HG03097 (cell line): Measurements from ENCODE around the gene ZNF594.
A peak's percentile ranks its signal among the peaks of the same experiment; 100 is the strongest.
"Not testable (repeated sequence)": the region's sequence is repeated elsewhere in the genome, so short reads cannot be mapped to it uniquely, and the experiment has no call there.

Source experiments
- ATAC-seq: cut with Tn5 transposase; IDR thresholded peaks from one replicate; pipeline ENCODE4 v1.9.1; 2021; ENCODE audit not compliant: unreplicated experiment, low FRiP score

ZNF594 gene

DNA sequence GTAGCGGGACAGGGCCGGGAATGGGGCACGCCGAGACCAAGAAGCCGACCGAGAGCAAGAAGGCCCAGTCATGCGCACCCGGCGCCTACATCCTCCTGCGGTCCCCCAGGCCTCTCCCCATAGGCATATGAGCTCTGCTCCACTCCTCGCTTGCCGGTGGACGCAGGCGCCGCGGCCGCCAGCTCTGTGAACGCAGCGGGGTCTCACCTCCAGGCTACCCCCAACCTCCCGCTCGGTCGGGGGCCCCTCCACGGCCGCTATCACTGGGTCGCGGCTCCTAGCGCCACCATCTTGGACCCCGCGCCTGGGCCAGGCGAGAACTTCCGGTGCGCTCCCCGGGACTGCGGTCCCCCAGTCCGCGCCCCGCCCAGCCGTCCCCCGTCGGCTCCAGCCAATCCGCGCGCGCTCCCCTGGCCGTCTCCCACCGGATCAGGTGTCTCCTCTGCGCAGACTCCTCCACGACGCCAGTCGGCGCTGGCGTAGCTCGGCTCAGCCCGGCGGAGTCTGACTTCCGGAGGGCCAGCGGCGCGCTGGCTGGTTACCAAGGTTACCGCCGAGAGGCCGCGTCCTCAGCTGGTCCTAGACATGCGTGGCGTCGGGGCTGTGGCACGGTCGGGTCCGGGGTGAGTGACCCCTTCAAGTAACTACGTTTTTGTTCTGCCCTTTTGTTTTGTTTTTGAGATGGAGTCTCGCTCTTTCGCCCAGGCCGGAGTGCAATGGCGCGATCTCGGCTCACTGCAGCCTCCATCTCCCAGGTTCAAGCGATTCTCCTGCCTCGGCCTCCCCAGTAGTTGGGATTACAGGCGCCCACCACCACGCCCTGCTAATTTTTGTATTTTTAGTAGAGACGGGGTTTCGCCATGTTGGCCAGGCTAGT is at the start of gene ZNF594:
Gene ZNF594, minus strand, starts transcription at position 328 of the 877 bp plus-strand sequence. CDS start 7,612 bp downstream, outside the sequence.
- peak; percentile 98 for ATAC-seq

DNA sequence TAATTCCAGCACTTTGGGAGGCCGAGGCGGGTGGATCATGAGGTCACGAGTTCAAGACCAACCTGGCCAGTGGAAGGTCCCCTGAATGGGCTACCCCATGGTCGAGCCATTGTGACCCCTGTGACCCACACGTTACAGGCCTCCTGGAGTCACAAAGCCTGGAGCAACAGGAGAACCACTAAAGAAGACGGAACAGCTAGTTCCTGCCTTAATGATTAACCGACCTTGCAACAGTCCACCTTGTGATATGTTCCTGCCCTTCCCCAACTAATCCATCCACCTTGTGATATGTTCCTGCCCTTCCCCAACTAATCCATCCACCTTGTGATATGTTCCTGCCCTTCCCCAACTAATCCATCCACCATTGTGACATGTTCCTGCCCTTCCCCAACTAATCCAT is 48.1 kb upstream of the ZNF594 start:
- not testable (repeated sequence) for ATAC-seq

- no peak for ATAC-seq
Measured at GRCh38 chr17:5238333-5238732, 46.7 kb upstream of the ZNF594 start.

DNA sequence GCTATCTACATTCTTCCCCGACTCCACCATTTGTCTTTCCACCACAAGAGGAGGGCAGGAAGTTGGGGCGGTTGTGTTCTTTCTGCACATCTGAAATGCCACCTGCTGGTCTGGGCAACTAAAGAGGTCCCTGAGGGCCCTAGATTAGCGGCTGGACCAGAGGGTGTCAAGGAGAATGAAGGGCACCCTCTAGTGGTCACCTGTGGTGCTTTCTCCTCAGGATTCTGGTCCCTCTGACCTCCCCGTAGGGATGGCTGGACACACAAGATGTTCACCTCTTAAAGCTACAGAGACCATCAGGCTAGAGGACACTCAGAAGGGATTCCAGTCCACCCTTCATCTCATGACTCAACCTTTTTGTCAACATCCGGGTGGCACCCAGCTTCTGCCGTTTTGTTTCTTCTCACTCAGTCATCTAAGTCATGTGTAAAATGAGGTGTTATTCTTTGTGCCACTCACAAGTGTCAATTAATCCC is 45.9 kb upstream of the ZNF594 start:
- peak; percentile 42 for ATAC-seq

GRCh38 chr17:5236938-5237540 is 45.4 kb upstream of the ZNF594 start:
- no peak for ATAC-seq

- no peak for ATAC-seq
Measured at GRCh38 chr17:5234645-5235576, 43.2 kb upstream of the ZNF594 start, which contains the start of gene SCIMP. SCIMP (minus strand) TSS chr17:5234860; CDS start chr17:5234755, 105 bp downstream.

- ATAC-seq, result not testable (repeated sequence)
Measured at GRCh38 chr17:5233492-5233891, 41.8 kb upstream of the ZNF594 start.

GRCh38 chr17:5226940-5227878 is 35.5 kb upstream of the ZNF594 start:
- ATAC-seq, result no peak

- peak; percentile 40 for ATAC-seq
Measured at GRCh38 chr17:5225668-5226457, 34.2 kb upstream of the ZNF594 start.

- not testable (repeated sequence) for ATAC-seq
Measured at GRCh38 chr17:5221912-5222311, 30.2 kb upstream of the ZNF594 start.

DNA sequence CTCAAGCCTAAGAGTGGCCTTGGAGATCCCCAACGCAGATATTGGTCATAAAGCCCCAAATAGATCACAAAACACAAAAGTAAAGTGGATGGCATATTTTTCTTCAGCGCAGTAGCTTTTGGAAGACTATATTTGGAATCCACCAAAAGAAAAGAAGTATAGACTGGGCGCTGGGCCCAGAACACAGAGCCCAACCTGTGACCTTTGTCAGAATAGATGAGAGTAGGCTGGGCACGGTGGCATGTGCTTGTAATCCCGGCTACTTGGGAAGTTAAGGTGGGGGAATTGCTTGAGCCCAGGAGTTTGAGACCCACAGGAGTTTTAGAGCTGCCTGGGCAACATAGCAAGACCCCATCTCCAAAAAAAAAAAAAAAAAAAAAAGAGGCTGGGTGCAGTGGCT is 28.4 kb upstream of the ZNF594 start:
- no peak for ATAC-seq

- no peak for ATAC-seq
Measured at GRCh38 chr17:5219536-5219935, 27.9 kb upstream of the ZNF594 start.

DNA sequence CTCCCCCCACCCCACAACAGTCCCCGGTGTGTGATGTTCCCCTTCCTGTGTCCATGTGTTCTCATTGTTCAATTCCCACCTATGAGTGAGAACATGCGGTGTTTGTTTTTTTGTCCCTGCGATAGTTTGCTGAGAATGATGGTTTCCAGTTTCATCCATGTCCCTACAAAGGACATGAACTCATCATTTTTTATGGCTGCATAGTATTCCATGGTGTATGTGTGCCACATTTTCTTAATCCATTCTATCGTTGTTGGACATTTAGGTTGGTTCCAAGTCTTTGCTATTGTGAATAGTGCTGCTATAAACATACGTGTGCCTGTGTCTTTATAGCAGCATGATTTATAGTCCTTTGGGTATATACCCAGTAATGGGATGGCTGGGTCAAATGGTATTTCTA is 25.9 kb upstream of the ZNF594 start:
- ATAC-seq, result not testable (repeated sequence)

DNA sequence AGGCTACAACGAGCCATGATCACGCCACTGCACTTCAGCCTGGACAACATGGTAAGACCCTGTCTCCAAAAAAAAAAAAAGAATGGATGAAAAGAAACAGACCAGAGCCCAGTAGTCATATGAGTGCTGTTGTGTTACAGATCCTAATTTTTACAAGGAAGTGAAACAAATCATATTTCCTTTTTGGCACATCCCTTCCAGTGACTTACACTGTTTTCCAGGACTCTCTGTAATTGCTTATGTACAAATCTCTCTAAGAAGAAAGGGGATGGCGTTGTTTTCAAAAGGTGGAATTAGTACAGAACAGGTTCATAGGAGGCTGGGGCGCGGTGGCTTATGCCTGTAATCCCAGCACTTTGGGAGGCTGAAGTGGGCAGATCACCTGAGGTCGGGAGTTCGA is 19.8 kb upstream of the ZNF594 start:
- ATAC-seq, result no peak

GRCh38 chr17:5210614-5211252 is 19.1 kb upstream of the ZNF594 start:
- ATAC-seq, result no peak

DNA sequence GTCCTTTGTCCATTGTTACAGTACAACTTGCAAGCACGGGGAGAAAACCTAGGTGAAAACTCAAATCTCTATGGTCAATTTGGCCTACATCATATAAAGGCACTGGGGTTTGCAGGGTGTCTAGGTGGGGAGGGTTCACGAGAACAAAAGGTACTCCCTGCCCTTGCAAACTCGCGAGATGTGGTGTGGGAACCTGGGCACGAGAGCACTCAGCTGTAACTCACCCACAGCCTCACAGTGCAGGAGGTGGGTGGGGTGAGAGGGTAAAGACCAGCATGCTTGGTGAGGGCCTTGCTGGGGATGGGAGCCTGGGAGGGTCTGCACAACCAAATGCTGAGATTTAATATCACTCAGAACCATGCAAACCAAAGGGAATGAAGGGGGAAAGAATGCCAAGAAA is 18.4 kb upstream of the ZNF594 start:
- no peak for ATAC-seq

- no peak for ATAC-seq
Measured at GRCh38 chr17:5209396-5209795, 17.7 kb upstream of the ZNF594 start.

DNA sequence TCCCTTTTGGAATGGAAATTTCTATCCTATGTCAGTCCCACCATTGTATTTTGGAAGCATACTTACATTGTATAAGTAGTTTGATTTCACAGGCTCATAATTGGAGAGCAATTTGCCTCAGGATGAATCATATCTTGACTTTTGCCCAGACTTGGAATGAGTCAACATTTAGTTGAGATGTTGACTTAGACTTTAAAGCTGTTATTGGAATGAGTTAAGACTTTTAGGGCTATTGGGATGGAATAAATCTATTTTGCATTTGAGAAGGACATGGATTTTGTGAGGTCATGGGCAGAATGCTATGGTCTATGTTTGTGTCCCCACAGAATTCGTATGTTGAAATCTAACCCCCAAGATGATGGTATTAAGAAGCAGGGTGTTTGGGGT is 12.2 kb upstream of the ZNF594 start:
- ATAC-seq, result no peak
